ENCODE data around the gene NCF4. TPM values are rescaled to one million over a fixed set of nuclear protein-coding genes. Genes with fewer than 3 reads are reported as not detected.

Gene NCF4
- polyA plus RNA-seq, 3 donors from 2014 or later = 0.75 to 3.1 (median 3.0) TPM

- peaks cover 12 to 14% of the 10 kb centered on the region in 2 donors for H3K4me1 Mint-ChIP-seq
- no peak overlapping the region for H3K4me3 Mint-ChIP-seq
- no peak for DNase-seq
- peaks cover 4 to 7% (median 7%) of the 10 kb centered on the region in 3 donors for H3K27me3 Mint-ChIP-seq (ENCODE audit: low read depth in 3 of 3)
- no peaks in the 10 kb centered on the region for H3K36me3 Mint-ChIP-seq
- no peak overlapping the region for H3K27ac Mint-ChIP-seq
- no peaks in the 10 kb centered on the region for H3K9me3 Mint-ChIP-seq
Observed at GRCh38 chr22:36850682-36851081, 10.1 kb upstream of the NCF4 start.

- peak overlapping the region in 3 of 6 donors; percentile 17 to 81 (median 32) for H3K27ac Mint-ChIP-seq
- H3K9me3 Mint-ChIP-seq = no peaks in the 10 kb centered on the region
- H3K27me3 Mint-ChIP-seq (ENCODE audit: low read depth in 3 of 3) = peaks cover 1 to 9% (median 3%) of the 10 kb centered on the region in 3 donors
- H3K4me3 Mint-ChIP-seq = peak overlapping the region in 4 of 5 donors; percentile 1 to 42 (median 18)
- H3K4me1 Mint-ChIP-seq = peaks cover 19 to 23% of the 10 kb centered on the region in 2 donors
- DNase-seq = no peak
- no peaks in the 10 kb centered on the region for H3K36me3 Mint-ChIP-seq
Observed at GRCh38 chr22:36852056-36852973, 8.5 kb upstream of the NCF4 start.

DNA sequence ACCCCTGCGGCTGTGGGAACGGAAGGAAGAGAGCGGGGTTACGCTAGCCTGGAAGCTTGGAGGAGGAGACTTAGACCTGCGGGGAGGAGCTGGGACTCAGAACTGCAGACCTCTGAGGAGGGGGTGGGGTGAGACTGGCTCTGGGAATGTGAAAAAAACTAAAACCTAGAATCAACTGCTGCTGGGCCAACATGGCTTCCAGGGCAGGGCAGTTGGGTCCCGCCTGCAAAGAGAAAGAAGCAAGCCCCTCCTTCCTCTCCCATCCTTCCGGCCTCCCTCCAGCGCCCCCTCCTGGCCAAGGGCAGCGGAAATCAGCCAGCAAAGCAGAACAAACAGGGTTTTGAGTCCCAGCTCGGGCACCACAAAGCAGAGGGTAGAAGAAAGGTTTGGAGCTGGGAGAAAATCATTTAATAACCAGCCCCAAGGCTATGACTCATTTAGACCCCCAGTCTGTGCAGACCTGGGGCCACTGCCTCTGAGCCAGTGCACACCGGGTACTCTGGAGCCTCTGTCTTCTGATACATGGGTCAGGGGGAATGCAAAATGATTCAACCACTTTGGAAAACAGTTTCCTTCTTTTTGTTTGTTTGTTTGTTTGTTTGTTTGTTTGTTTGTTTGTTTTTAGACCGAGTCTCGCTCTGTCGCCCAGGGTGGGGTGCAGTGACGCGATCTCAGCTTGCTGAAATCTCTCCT is 7.3 kb upstream of the NCF4 start:
- Mint-ChIP-seq H3K4me3 (peak overlapping the region; percentile 65 to 84 (median 77)), H3K4me1 (peaks cover 19 to 23% of the 10 kb centered on the region in 2 donors), H3K36me3 (no peaks in the 10 kb centered on the region), H3K27ac (peak overlapping the region; percentile 35 to 91 (median 80)), H3K9me3 (no peaks in the 10 kb centered on the region), H3K27me3 (ENCODE audit: low read depth in 3 of 3) (peaks cover 2 to 12% (median 3%) of the 10 kb centered on the region in 3 donors)
- peak; percentile 81 to 83 (median 81) for DNase-seq

GRCh38 chr22:36855478-36855877 is 5.3 kb upstream of the NCF4 start:
- H3K27ac Mint-ChIP-seq = no peak overlapping the region
- peaks cover 2 to 12% (median 5%) of the 10 kb centered on the region in 3 donors for H3K27me3 Mint-ChIP-seq (ENCODE audit: low read depth in 3 of 3)

GRCh38 chr22:36856121-36856791 is 4.5 kb upstream of the NCF4 start:
- DNase-seq = peak; percentile 87 to 90 (median 88)
- peak overlapping the region; percentile 50 to 78 (median 76) for H3K4me3 Mint-ChIP-seq
- peaks cover 19 to 23% of the 10 kb centered on the region in 2 donors for H3K4me1 Mint-ChIP-seq
- peak overlapping the region in 3 of 6 donors; percentile 17 to 69 (median 45) for H3K27ac Mint-ChIP-seq
- no peaks in the 10 kb centered on the region for H3K36me3 Mint-ChIP-seq
- peaks cover 2 to 12% (median 5%) of the 10 kb centered on the region in 3 donors for H3K27me3 Mint-ChIP-seq (ENCODE audit: low read depth in 3 of 3)
- no peaks in the 10 kb centered on the region for H3K9me3 Mint-ChIP-seq

More at GRCh38 chr22:36855478-36855877, 5.3 kb upstream of the NCF4 start:
- Mint-ChIP-seq H3K4me1 (peaks cover 19 to 23% of the 10 kb centered on the region in 2 donors), H3K36me3 (no peaks in the 10 kb centered on the region), H3K4me3 (no peak overlapping the region), H3K9me3 (no peaks in the 10 kb centered on the region)
- DNase-seq = no peak

- no peak for DNase-seq
- no peaks in the 10 kb centered on the region for H3K36me3 Mint-ChIP-seq
- H3K27me3 Mint-ChIP-seq (ENCODE audit: low read depth in 3 of 3) = peaks cover 2 to 12% (median 5%) of the 10 kb centered on the region in 3 donors
- H3K9me3 Mint-ChIP-seq = no peaks in the 10 kb centered on the region
- no peak overlapping the region for H3K27ac Mint-ChIP-seq
- H3K4me3 Mint-ChIP-seq = no peak overlapping the region
- H3K4me1 Mint-ChIP-seq = peaks cover 19 to 23% of the 10 kb centered on the region in 2 donors
Observed at GRCh38 chr22:36856792-36857135, 4.0 kb upstream of the NCF4 start.

DNA sequence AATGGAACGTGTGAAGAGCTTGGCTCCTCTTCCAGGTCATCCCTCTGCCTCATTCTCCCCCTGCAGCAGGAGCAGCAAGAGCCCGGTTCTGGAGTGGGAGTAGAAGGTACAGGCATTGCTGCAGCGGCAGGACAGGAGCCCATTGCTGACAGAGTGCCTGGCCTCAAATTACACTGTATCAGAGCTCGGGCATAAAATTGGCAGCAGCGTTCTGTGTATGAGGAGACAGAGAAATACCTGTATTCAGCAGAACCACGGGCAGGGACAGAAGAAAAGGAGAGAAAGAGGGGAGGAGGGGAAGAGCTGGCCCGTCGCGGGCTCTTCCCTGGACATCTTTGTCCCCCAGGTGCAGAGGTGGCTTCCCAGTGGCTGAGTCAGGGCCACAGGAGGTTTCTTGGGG is 2.6 kb upstream of the NCF4 start:
- no peak for DNase-seq
- Mint-ChIP-seq H3K4me3 (no peak overlapping the region), H3K27me3 (ENCODE audit: low read depth in 3 of 3) (peaks cover 2 to 12% (median 5%) of the 10 kb centered on the region in 3 donors), H3K36me3 (no peaks in the 10 kb centered on the region), H3K4me1 (peaks cover 15% of the 10 kb centered on the region in 2 donors), H3K9me3 (no peaks in the 10 kb centered on the region), H3K27ac (no peak overlapping the region)

- no peak overlapping the region for H3K27ac Mint-ChIP-seq
- H3K27me3 Mint-ChIP-seq (ENCODE audit: low read depth in 3 of 3) = peaks cover 2 to 9% (median 2%) of the 10 kb centered on the region in 3 donors
- H3K4me3 Mint-ChIP-seq = no peak overlapping the region
- no peaks in the 10 kb centered on the region for H3K9me3 Mint-ChIP-seq
- no peak for DNase-seq
- H3K36me3 Mint-ChIP-seq = no peaks in the 10 kb centered on the region
- peaks cover 8 to 9% of the 10 kb centered on the region in 2 donors for H3K4me1 Mint-ChIP-seq
Observed at GRCh38 chr22:36858966-36859365, 1.8 kb upstream of the NCF4 start.

GRCh38 chr22:36860017-36860416 is 789 bp upstream of the NCF4 start:
- Mint-ChIP-seq H3K36me3 (no peaks in the 10 kb centered on the region), H3K27me3 (ENCODE audit: low read depth in 3 of 3) (peaks cover 2 to 9% (median 4%) of the 10 kb centered on the region in 3 donors), H3K4me3 (no peak overlapping the region), H3K4me1 (peaks cover 8 to 9% of the 10 kb centered on the region in 2 donors), H3K9me3 (no peaks in the 10 kb centered on the region), H3K27ac (peak overlapping the region in 1 of 6 donors; percentile 41)
- no peak for DNase-seq

DNA sequence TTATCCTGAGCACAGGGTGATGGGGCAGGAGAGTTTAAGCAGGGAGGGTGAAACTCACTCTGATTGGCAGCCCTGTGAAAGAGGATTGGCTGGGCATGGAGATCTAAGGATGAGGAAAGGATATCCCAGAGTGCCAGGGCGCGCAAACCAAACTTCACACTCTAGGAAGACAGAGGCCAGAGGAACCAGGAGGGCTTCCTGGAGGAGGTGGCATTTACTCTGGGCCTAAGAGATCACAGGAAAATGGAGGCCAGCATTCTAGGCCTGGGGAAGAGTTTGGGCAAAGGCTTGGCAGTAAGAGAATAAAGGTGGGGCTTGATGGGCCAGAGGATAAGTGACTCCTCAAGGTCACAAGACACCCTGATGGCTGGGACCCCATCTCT is 377 bp upstream of the NCF4 start:
- H3K9me3 Mint-ChIP-seq = no peaks in the 10 kb centered on the region
- H3K27me3 Mint-ChIP-seq (ENCODE audit: low read depth in 3 of 3) = peaks cover 2 to 9% (median 4%) of the 10 kb centered on the region in 3 donors
- no peaks in the 10 kb centered on the region for H3K36me3 Mint-ChIP-seq
- H3K4me1 Mint-ChIP-seq = peaks cover 8 to 9% of the 10 kb centered on the region in 2 donors
- H3K27ac Mint-ChIP-seq = peak overlapping the region in 2 of 6 donors; percentile 31 to 47
- no peak for DNase-seq
- H3K4me3 Mint-ChIP-seq = no peak overlapping the region

DNA sequence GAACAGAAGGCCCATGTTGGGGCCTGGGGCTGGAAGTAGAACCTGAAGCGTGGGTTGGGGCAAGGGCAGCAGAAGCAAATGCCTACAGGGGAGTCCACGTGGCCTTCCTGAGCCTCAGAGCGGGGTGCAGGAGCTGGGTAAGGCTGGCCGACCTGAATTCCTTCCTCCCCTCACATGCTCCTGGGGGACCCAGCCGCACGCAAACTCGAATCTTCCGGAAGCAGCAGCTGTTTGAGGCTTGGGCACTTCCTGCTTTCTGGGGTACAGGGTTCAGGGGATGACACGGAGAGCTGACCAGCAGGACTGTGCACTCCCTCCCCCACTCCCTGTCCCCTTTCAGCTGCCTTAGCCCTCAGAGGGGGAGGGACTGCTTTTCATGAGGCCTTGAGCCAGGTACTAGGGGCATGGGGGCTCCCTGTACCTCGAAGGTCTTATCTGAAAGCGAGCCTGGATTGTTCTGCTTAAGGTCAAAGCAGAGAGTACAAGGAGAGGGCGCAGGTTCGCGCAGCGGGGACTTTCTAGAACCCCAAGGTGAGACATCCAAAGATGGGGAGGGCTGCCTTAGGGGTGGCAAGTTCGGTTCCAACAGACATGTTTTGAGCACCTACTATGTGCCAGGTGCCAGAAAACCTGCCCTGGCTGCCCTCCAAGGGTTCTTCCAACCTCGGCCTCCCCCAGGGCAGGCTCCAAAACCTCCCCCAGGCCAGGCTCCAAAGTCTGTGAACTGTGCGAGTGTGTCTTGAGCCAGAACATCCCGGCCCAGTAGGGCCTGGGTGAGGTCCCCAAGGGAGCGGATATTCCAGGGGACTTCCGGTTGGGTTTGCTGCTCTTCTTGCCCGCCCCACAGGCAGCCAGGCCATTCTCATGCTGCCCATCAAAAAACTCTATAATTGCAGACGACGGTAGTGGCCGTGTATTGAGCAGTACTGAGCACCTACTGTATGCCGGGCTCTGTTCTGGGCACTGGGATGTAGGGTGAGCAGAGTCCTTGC is 1.7 kb downstream of the NCF4 start:
- Mint-ChIP-seq H3K27me3 (ENCODE audit: low read depth in 3 of 3) (peaks cover 1 to 2% (median 2%) of the 10 kb centered on the region in 3 donors), H3K4me1 (peaks cover 0 to 1% of the 10 kb centered on the region in 2 donors), H3K9me3 (no peaks in the 10 kb centered on the region), H3K27ac (no peak overlapping the region), H3K36me3 (no peaks in the 10 kb centered on the region), H3K4me3 (no peak overlapping the region)
- DNase-seq = no peak

DNA sequence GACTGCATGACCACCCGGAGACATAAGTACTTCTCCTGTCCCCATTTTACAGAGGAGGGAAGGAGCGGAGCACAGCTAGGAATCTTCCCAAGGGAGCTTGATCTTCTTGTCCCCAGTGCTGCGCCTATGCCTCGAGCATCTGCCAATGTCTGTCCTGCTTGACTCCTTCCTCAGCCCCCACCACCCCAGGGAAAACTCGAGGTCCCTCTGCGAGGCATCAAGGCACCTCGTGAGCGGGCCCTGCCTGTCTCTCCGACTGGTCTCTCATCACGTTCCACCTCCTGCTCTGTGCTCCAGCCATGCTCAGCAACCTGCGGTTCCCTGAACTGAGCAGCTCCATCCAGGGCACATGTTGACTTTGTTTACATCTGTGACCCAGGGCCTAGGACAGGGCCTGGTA is 2.5 kb downstream of the NCF4 start:
- Mint-ChIP-seq H3K27me3 (ENCODE audit: low read depth in 3 of 3) (peaks cover 0 to 2% (median 2%) of the 10 kb centered on the region in 3 donors), H3K4me3 (no peak overlapping the region)

More for the DNA sequence above, 2.5 kb downstream of the NCF4 start:
- H3K4me1 Mint-ChIP-seq = peaks cover 0 to 1% of the 10 kb centered on the region in 2 donors
- no peaks in the 10 kb centered on the region for H3K36me3 Mint-ChIP-seq
- H3K9me3 Mint-ChIP-seq = no peaks in the 10 kb centered on the region
- H3K27ac Mint-ChIP-seq = no peak overlapping the region
- no peak for DNase-seq

All from immature natural killer cell (primary cell).